Daoy (cell line): ENCODE results near the gene COX7B. TPM values are rescaled to one million over a fixed set of nuclear protein-coding genes. Genes with fewer than 3 reads are reported as not detected.

Experiments used
- DNase-seq: peaks from one replicate; pipeline ENCODE4 v3.0.0-alpha.2; 2015; ENCODE audit warnings: low read depth
- total RNA-seq: library from RNA; depleted of rRNA; stranded (reverse); fragments of >200 nt; shearing (Covaris generic); gene quantifications from 2 replicates; pipeline ENCODE4 v1.2.3, GENCODE V29; 2014; rRNA removed

Gene COX7B
- total RNA-seq, 1 experiment from 2014 or later, result 577 TPM

- DNase-seq, result no peak
Observed at GRCh38 chrX:77945910-77946545, 46.8 kb downstream of the COX7B start.

- no peak for DNase-seq
Observed at GRCh38 chrX:77946571-77946970, 47.3 kb downstream of the COX7B start.

GRCh38 chrX:77949840-77950239 is 50.6 kb downstream of the COX7B start:
- no peak for DNase-seq

- no peak for DNase-seq
Observed at GRCh38 chrX:77952173-77952572, 52.9 kb downstream of the COX7B start.

- DNase-seq, result no peak
Observed at GRCh38 chrX:77953302-77953701, 54.0 kb downstream of the COX7B start.

GRCh38 chrX:77953708-77954107 is 54.4 kb downstream of the COX7B start:
- DNase-seq, result no peak

Other genes with a start within 250 kb of the COX7B start
- gene ATRX, start 113.3 kb upstream of the COX7B start, total RNA-seq, result 18.1 and 18.8 TPM in 2 replicates
- gene MAGT1, start 4.0 kb upstream of the COX7B start, total RNA-seq, result 34.2 and 37.4 TPM in 2 replicates
- gene ATP7A, start 11.2 kb downstream of the COX7B start, total RNA-seq, result 3.1 and 3.5 TPM in 2 replicates
- not detected in 2 replicates for gene PGAM4, start 70.2 kb downstream of the COX7B start, total RNA-seq
- 282 and 355 TPM in 2 replicates for gene PGK1, start 204.8 kb downstream of the COX7B start, total RNA-seq
- 27.0 and 30.2 TPM in 2 replicates for gene TAF9B, start 240.2 kb downstream of the COX7B start, total RNA-seq